Prostate gland (tissue), 2 donors: ENCODE measurements around the gene DPP10. TPM values are rescaled to one million over a fixed set of nuclear protein-coding genes. Genes with fewer than 3 reads are reported as not detected.

ENCODE experiments used
- DNase-seq: peaks from one replicate; pipeline ENCODE4 v3.0.0-alpha.2; 2019; ENCODE audit warnings: low spot score
- H3K27ac ChIP-seq, 2 donors: fragments of 200-600 bp; sonication (generic); 2 replicates each; pipeline ENCODE4 v1.5.1; 2017 to 2019
- H3K27me3 ChIP-seq: fragments of 200-600 bp; sonication (generic); replicated peaks from 2 replicates; pipeline ENCODE4 v1.5.1; 2019; ENCODE audit not compliant: insufficient read depth
- H3K36me3 ChIP-seq, 2 donors: fragments of 200-600 bp; sonication (generic); 1 replicate in 1 of 2; 2 replicates in 1 of 2; pipeline versions ENCODE4 v1.5.1 to v1.8.1; 2017 to 2019
- H3K4me1 ChIP-seq: fragments of 200-600 bp; sonication (generic); replicated peaks from 2 replicates; pipeline ENCODE4 v1.5.1; 2019
- H3K4me3 ChIP-seq, 2 donors: fragments of 200-600 bp; sonication (generic); 2 replicates each; pipeline ENCODE4 v1.5.1; 2017 to 2019
- H3K9me3 ChIP-seq: fragments of 200-600 bp; sonication (generic); 2 replicates; pipeline ENCODE4 v1.5.1; 2017
- POLR2A ChIP-seq: fragments of 450-650 bp; IDR thresholded peaks from one replicate; pipeline ENCODE4 v1.6.1; 2016; ENCODE audit warnings: antibody characterized with exemption, mild to moderate bottlenecking
- POLR2AphosphoS5 ChIP-seq: sonication (generic); formaldehyde crosslinking; IDR thresholded peaks from one replicate; pipeline ENCODE4 v1.6.1; 2017; ENCODE audit warnings: antibody characterized with exemption
- WGBS: methylation state at CpG from one replicate; pipeline ENCODE4 v1.1.5; 2018; 5-methylcytosine and 5-hydroxymethylcytosine counted together
- intact Hi-C: fragments of 100-400 bp; cut with DNase I; formaldehyde crosslinking; loops from one replicate; pipeline ENCODE4 v1.14.2; 2022
- total RNA-seq, 2 donors: library from RNA; depleted of rRNA; stranded (reverse); fragments of >200 nt; gene quantifications; one replicate each; pipeline ENCODE4 v1.1.0, GENCODE V29; 2016
- TF ChIP-seq, protein P1 (sequence below), 4 experiments: fragments of 200-600 bp in 2 of 4; fragments of 450-650 bp in 2 of 4; sonication (generic) in 2 of 4; IDR thresholded peaks; 1 replicate in 3 of 4; 2 replicates in 1 of 4; pipeline ENCODE4 v1.5.1; 2016 to 2019; ENCODE audit warnings: antibody characterized with exemption in 4 of 4, mild to moderate bottlenecking in 2 of 4, moderate library complexity in 2 of 4

DPP10 gene
- total RNA-seq, 2 donors from 2014 or later, result 5.1 TPM; not detected in 1

DNA sequence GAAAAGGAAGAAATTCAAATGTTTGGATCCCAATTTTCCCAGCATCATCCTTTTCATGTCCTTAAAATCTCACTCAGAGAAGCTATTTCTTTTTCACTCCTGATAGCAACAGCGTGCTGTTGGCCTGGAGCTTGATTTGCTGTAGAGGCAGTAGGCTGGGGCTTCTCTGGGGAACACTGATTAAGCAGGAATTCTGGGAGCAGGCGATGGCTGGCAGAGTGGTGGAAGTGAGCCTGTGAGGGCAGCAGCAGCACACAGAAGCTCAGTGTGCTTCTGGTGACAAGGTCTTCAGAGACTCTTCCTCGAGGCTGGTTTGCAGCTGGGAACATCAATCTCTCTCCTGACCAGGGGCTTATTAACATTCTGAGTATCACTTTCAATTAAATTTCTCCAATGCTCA lies 284.6 kb downstream of the DPP10 start:
- Histone ChIP-seq H3K4me3 (no peak overlapping the region), H3K27me3 (no peaks in the 10 kb centered on the region), H3K27ac (no peak overlapping the region), H3K4me1 (no peaks in the 10 kb centered on the region), H3K9me3 (no peaks in the 10 kb centered on the region), H3K36me3 (no peaks in the 10 kb centered on the region)
- TF ChIP-seq POLR2AphosphoS5 (no peak), POLR2A (no peak)
- TF ChIP-seq, protein P1, sequence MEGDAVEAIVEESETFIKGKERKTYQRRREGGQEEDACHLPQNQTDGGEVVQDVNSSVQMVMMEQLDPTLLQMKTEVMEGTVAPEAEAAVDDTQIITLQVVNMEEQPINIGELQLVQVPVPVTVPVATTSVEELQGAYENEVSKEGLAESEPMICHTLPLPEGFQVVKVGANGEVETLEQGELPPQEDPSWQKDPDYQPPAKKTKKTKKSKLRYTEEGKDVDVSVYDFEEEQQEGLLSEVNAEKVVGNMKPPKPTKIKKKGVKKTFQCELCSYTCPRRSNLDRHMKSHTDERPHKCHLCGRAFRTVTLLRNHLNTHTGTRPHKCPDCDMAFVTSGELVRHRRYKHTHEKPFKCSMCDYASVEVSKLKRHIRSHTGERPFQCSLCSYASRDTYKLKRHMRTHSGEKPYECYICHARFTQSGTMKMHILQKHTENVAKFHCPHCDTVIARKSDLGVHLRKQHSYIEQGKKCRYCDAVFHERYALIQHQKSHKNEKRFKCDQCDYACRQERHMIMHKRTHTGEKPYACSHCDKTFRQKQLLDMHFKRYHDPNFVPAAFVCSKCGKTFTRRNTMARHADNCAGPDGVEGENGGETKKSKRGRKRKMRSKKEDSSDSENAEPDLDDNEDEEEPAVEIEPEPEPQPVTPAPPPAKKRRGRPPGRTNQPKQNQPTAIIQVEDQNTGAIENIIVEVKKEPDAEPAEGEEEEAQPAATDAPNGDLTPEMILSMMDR (IDR thresholded peaks at IDR 0.05), result no peak
- intact Hi-C loops, result no loop called here
- WGBS, result 56% methylated on average over 3 of the region's 3 CpGs
- DNase-seq, result no peak

DNA sequence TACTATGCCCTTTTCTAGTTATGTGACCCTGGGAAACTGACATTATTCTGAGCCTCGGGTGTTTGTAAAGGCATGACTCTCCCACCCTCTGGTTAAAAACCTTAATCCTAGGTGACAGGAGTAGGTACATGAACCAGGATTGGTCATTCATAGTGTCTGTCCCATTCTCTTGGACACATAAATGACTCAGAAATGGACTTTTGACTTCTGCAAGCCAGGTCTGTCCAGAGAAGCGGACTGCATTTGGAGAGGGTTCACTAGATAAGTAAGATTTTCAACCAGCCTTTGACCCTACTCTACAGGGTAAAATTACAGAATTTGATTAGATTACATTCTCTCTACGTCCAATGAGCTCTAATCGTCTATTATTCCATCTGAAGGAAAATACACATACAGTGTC lies 285.9 kb downstream of the DPP10 start:
- no peak for DNase-seq
- intact Hi-C loops, result no loop called here
- Histone ChIP-seq H3K27me3 (no peaks in the 10 kb centered on the region), H3K9me3 (no peaks in the 10 kb centered on the region), H3K4me1 (no peaks in the 10 kb centered on the region), H3K27ac (no peak overlapping the region), H3K36me3 (no peaks in the 10 kb centered on the region), H3K4me3 (no peak overlapping the region)
- WGBS, result 76% methylated on average over 4 of the region's 4 CpGs
- no peak for TF ChIP-seq POLR2A
- TF ChIP-seq POLR2AphosphoS5, result no peak
- TF ChIP-seq, protein P1 (IDR thresholded peaks at IDR 0.05), result no peak

DNA sequence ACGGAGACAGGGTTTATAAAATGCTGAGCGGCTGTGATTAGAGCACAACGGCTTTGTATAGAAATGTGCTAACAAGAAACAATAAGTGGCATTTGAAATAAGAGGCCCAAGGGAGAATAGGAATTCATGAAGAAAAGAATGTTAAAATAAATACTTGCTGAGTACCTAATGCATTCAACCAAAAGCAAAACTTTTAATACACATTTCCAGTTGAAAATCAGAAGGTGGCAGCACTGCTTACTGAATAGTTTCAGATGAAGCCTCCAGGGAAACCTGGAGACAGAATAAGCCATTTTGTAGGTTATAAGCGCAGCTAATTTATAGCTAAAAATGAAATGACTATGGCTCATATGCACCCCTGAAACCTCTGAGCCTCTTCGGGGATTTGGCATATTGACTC lies 286.6 kb downstream of the DPP10 start:
- no peak for DNase-seq
- TF ChIP-seq POLR2A, result no peak
- TF ChIP-seq, protein P1 (IDR thresholded peaks at IDR 0.05), result no peak
- TF ChIP-seq POLR2AphosphoS5, result no peak
- Histone ChIP-seq H3K36me3 (no peaks in the 10 kb centered on the region), H3K27ac (no peak overlapping the region), H3K9me3 (no peaks in the 10 kb centered on the region), H3K27me3 (no peaks in the 10 kb centered on the region), H3K4me3 (no peak overlapping the region), H3K4me1 (no peaks in the 10 kb centered on the region)
- intact Hi-C loops, result no loop called here
- WGBS, result 47% methylated on average over 5 of the region's 5 CpGs

DNA sequence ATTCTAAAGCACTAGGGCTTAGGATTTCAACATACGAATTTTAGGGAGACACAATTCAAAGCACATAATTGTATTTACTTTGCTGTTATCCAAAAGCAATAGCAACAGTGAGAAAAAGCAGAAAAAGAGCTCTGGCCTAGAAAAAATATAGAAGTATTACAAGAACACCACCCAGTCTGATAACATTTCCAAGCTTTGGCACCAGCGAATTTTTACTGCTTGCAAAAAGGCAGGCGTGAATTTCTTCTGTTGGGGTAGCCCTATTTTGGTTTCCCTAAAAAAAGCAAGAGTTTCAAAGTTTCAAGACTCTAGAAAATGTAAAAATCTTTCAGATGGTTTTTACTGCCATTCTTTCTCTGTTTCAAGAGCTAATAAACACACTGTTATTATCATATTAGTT lies 292.7 kb downstream of the DPP10 start:
- intact Hi-C loops, result no loop called here
- H3K4me1 ChIP-seq, result no peaks in the 10 kb centered on the region
- H3K27me3 ChIP-seq, result no peaks in the 10 kb centered on the region
- TF ChIP-seq POLR2AphosphoS5 (no peak), POLR2A (no peak)
- TF ChIP-seq, protein P1 (IDR thresholded peaks at IDR 0.05), result no peak
- 70% methylated on average over 3 of the region's 3 CpGs for WGBS
- H3K36me3 ChIP-seq, result no peaks in the 10 kb centered on the region
- no peak for DNase-seq
- no peak overlapping the region for H3K4me3 ChIP-seq
- H3K9me3 ChIP-seq, result no peaks in the 10 kb centered on the region
- no peak overlapping the region for H3K27ac ChIP-seq

DNA sequence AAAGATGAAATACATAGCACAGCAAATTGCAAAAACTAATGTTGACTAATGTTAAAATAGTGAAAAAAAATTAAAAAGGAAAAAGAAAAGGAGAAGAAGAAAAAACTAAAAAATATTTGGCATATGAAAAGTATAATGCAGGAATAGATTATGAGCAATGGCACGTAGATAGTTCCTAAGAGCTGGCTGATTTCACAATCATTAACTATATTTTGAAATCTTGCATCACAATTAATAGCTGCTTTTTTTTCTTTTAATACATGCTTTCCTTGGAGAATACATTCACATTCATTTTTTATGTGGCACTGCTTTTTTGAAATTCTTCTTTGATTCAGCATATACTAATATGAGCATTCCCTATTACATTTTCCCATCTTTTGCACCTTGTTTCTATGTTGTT lies 299.8 kb downstream of the DPP10 start:
- no peak overlapping the region for H3K4me3 ChIP-seq
- 95% methylated on average over 1 of the region's 1 CpG for WGBS
- intact Hi-C loops, result no loop called here
- no peaks in the 10 kb centered on the region for H3K36me3 ChIP-seq
- no peak overlapping the region for H3K27ac ChIP-seq
- no peaks in the 10 kb centered on the region for H3K27me3 ChIP-seq
- no peaks in the 10 kb centered on the region for H3K4me1 ChIP-seq
- H3K9me3 ChIP-seq, result no peaks in the 10 kb centered on the region
- TF ChIP-seq POLR2A (no peak), POLR2AphosphoS5 (no peak)
- TF ChIP-seq, protein P1 (IDR thresholded peaks at IDR 0.05), result no peak
- DNase-seq, result no peak
